ENCODE measurements around the gene FAM163B. TPM values are rescaled to one million over a fixed set of nuclear protein-coding genes. Genes with fewer than 3 reads are reported as not detected.

The FAM163B gene
- total RNA-seq, 2 experiments from 2014 or later: not detected

DNA sequence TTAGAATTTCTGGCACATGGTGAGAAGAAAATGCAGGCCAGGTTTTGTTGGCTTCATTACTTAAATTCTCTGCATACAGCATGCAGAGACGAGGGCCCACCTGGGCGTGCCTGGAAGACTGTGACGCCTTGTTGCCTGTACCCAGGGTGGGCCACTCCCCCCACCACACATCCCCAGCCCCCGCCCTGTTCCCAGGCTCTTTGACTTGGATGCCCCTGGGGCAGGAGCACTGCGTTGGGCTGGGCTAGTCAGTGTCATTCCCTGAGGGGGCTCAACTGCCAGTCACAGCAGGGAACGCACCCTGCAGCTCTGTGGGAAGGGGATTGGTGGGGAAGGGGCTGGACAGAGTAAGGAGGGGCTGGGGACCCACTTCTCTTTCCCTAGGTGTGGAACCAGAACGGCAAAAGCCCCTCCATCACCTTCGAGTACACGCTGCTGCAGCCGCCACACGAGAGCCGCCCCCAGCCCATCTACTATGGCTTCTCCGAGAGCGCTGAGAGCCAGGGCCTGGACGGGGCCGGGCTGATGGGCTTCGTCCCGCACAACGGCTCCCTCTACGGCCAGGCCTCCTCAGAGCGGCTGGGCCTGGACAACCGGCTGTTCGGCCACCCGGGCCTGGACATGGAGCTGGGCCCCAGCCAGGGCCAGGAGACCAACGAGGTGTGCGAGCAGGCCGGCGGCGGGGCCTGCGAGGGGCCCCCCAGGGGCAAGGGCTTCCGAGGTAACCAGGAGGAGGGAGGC, 55.0 kb downstream of the FAM163B start:
- TF ChIP-seq, protein P1, sequence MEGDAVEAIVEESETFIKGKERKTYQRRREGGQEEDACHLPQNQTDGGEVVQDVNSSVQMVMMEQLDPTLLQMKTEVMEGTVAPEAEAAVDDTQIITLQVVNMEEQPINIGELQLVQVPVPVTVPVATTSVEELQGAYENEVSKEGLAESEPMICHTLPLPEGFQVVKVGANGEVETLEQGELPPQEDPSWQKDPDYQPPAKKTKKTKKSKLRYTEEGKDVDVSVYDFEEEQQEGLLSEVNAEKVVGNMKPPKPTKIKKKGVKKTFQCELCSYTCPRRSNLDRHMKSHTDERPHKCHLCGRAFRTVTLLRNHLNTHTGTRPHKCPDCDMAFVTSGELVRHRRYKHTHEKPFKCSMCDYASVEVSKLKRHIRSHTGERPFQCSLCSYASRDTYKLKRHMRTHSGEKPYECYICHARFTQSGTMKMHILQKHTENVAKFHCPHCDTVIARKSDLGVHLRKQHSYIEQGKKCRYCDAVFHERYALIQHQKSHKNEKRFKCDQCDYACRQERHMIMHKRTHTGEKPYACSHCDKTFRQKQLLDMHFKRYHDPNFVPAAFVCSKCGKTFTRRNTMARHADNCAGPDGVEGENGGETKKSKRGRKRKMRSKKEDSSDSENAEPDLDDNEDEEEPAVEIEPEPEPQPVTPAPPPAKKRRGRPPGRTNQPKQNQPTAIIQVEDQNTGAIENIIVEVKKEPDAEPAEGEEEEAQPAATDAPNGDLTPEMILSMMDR (IDR thresholded peaks at IDR 0.05): no peak
- no peak for ATAC-seq
- Mint-ChIP-seq H3K27me3 (peaks cover 2% of the 10 kb centered on the region), H3K27ac (no peak overlapping the region), H3K4me3 (no peak overlapping the region), H3K9me3 (no peaks in the 10 kb centered on the region), H3K36me3 (ENCODE audit: low read depth) (no peaks in the 10 kb centered on the region), H3K4me1 (ENCODE audit: low read depth) (peaks cover 11% of the 10 kb centered on the region)
- intact Hi-C loops (cut with micrococcal nuclease): no loop called here
- no peak for DNase-seq
- ChIA-PET CTCF (interaction anchor here (0.5 kb wide), 1 partner anchor 704 kb away, joined by 3 read pairs; no protein-coding TSS in a partner anchor), POLR2A (no interaction called here)

DNA sequence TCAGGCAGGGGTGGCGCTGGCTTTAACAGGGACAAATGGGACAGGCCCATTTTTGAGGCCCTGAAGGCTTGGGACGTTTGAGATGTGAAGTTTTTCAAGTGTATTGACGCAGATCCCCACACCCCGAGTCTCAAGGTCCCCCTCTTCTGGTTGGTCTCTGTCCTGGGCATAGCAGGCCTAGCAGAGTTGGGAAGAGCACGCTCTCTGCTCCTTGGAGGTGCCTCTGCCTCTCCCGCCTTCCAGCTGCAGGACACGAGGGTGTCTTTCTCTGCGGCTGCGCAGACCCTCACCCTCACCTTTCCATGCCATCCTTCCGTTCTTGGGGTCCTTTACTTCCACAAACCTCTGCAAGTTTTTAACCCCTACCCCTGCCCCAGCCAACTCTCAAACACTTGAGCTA, 56.1 kb downstream of the FAM163B start:
- ATAC-seq (no peak), DNase-seq (no peak)
- H3K9me3 Mint-ChIP-seq: no peaks in the 10 kb centered on the region
- TF ChIP-seq, protein P1 (IDR thresholded peaks at IDR 0.05): no peak
- H3K4me3 Mint-ChIP-seq: no peak overlapping the region
- CTCF ChIA-PET: no interaction called here
- POLR2A ChIA-PET: no interaction called here
- H3K36me3 Mint-ChIP-seq (ENCODE audit: low read depth): no peaks in the 10 kb centered on the region
- intact Hi-C loops (cut with micrococcal nuclease): no loop called here
- H3K27ac Mint-ChIP-seq: no peak overlapping the region
- H3K27me3 Mint-ChIP-seq: peaks cover 2% of the 10 kb centered on the region
- H3K4me1 Mint-ChIP-seq (ENCODE audit: low read depth): peaks cover 2% of the 10 kb centered on the region

DNA sequence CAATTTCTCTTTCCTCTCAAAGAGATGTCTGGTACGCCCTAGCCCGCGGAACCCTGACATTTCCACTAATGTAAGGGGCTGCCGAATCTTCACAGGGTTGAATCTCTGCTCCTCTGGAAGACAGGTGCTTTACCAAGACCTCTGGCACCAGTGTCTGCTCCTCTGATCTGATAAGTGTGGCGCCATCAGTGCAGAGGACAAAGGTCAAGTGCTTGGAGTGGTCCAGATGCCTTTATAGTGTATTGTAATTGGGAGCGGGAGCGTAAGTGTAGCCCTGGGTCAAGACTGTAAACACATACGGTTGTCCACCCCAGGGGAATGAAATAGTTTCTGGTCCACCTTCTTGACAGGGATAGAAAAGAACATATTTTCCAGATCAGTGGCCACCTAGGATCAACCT, 57.0 kb downstream of the FAM163B start:
- Mint-ChIP-seq H3K9me3 (no peaks in the 10 kb centered on the region), H3K27ac (no peak overlapping the region), H3K36me3 (ENCODE audit: low read depth) (no peaks in the 10 kb centered on the region), H3K4me1 (ENCODE audit: low read depth) (no peaks in the 10 kb centered on the region), H3K4me3 (no peak overlapping the region), H3K27me3 (peaks cover 2% of the 10 kb centered on the region)
- TF ChIP-seq, protein P1 (IDR thresholded peaks at IDR 0.05): no peak
- no peak for DNase-seq
- no peak for ATAC-seq
- ChIA-PET CTCF (no interaction called here), POLR2A (no interaction called here)
- intact Hi-C loops (cut with micrococcal nuclease): no loop called here

DNA sequence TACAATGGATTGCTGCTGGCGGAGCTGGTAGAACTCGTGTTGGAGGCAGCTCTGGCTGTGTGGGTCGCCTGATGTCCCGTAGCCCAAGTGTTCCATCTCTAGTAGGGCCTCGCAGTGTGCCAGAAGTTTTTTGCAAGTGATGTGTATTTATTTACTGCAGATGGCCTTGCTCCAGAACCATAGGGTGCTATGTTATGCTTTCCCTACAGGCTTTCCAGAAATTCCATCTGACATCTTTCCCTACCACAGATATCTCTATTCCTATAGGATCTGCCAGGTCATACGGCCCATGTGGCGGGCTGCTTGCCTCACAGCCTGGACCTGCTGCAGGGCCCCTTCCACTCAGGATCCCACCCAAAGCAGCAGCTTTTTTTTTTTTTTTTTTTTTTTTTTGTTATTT, 57.7 kb downstream of the FAM163B start:
- DNase-seq (no peak), ATAC-seq (no peak)
- Mint-ChIP-seq H3K27me3 (peaks cover 2% of the 10 kb centered on the region), H3K9me3 (no peaks in the 10 kb centered on the region), H3K4me1 (ENCODE audit: low read depth) (no peaks in the 10 kb centered on the region), H3K4me3 (no peak overlapping the region), H3K36me3 (ENCODE audit: low read depth) (no peaks in the 10 kb centered on the region), H3K27ac (no peak overlapping the region)
- ChIA-PET POLR2A (no interaction called here), CTCF (no interaction called here)
- intact Hi-C loops (cut with micrococcal nuclease): no loop called here
- TF ChIP-seq, protein P1 (IDR thresholded peaks at IDR 0.05): no peak

DNA sequence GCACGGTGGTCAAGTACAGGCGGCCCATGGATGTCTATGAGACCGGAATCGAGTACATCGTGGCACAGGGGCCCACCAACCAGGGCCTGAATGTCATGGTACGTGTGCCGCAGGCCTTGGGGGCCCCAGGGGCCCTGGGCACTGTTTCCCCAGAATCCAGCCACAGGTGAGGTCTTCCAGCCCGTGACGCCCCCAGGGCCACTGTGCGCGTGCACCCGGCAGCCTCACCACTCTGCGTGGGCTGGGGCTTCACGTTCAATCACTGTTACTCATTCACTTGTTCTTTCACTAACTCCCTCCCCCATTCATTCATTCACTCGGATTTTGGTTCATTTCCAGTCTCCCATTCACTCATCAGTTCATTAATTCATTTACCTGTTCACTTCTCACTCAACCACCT, 62.1 kb downstream of the FAM163B start:
- CTCF ChIA-PET: interaction anchor here (0.7 kb wide), 1 partner anchor 9 kb away, joined by 3 read pairs; no protein-coding TSS in a partner anchor

More for the DNA sequence above, 62.1 kb downstream of the FAM163B start:
- Mint-ChIP-seq H3K4me3 (no peak overlapping the region), H3K4me1 (ENCODE audit: low read depth) (no peaks in the 10 kb centered on the region), H3K9me3 (no peaks in the 10 kb centered on the region), H3K27ac (no peak overlapping the region), H3K36me3 (ENCODE audit: low read depth) (no peaks in the 10 kb centered on the region), H3K27me3 (no peaks in the 10 kb centered on the region)
- intact Hi-C loops (cut with micrococcal nuclease): no loop called here
- TF ChIP-seq, protein P1 (IDR thresholded peaks at IDR 0.05): no peak
- ATAC-seq (no peak), DNase-seq (no peak)
- POLR2A ChIA-PET: no interaction called here
